Esophagus (tissue), 2 donors: Measurements from ENCODE around the gene CLIP2. TPM values are rescaled to one million over a fixed set of nuclear protein-coding genes. Genes with fewer than 3 reads are reported as not detected.
"Not testable (repeated sequence)": the region's sequence is repeated elsewhere in the genome, so short reads cannot be mapped to it uniquely, and the experiment has no call there.

Source experiments
- H3K27ac ChIP-seq, 2 donors: one replicate each; pipeline ENCODE4 v1.5.1; 2013; ENCODE audit warnings: low read depth in 2 of 2, mild to moderate bottlenecking in 2 of 2, inconsistent platforms in 1 of 2, low read length in 1 of 2, moderate library complexity in 1 of 2
- H3K27me3 ChIP-seq, 2 donors: one replicate each; pipeline ENCODE4 v1.6.1; 2013; ENCODE audit warnings: low read length in 2 of 2, control low read depth in 1 of 2, mild to moderate bottlenecking in 1 of 2; ENCODE audit not compliant: insufficient read depth in 2 of 2, control insufficient read depth in 1 of 2
- H3K36me3 ChIP-seq, 2 donors: one replicate each; pipeline ENCODE4 v1.6.1; 2013; ENCODE audit warnings: low read length in 1 of 2; ENCODE audit not compliant: control insufficient read depth in 2 of 2, insufficient read depth in 2 of 2
- H3K4me1 ChIP-seq, 2 donors: one replicate each; pipeline ENCODE4 v1.6.1; 2013; ENCODE audit warnings: low read length in 1 of 2; ENCODE audit not compliant: control insufficient read depth in 2 of 2, insufficient read depth in 2 of 2
- H3K4me3 ChIP-seq, 2 donors: one replicate each; pipeline ENCODE4 v1.5.1; 2013; ENCODE audit warnings: low read length in 2 of 2, mild to moderate bottlenecking in 2 of 2, low read depth in 1 of 2, moderate library complexity in 1 of 2
- H3K9me3 ChIP-seq, 2 donors: one replicate each; pipeline ENCODE4 v1.6.1; 2013; ENCODE audit warnings: mild to moderate bottlenecking in 2 of 2, low read depth in 1 of 2, low read length in 1 of 2, moderate library complexity in 1 of 2; ENCODE audit not compliant: control insufficient read depth in 2 of 2, insufficient read depth in 1 of 2
- WGBS, 2 donors: extraction: QIAGEN DNeasy Blood & Tissue Kit; methylation state at CpG; one replicate each; pipeline ENCODE4 v1.1.7; 2013; 5-methylcytosine and 5-hydroxymethylcytosine counted together
- polyA plus RNA-seq, 2 donors: library from polyadenylated mRNA; stranded (reverse); fragments of 200-250 nt; gene quantifications; one replicate each; pipeline ENCODE4 v1.2.3, GENCODE V29; 2013
- donor health status: healthy with polysubstance abuse.
- donor health status: Bipolar disorder and iron deficiency.

The CLIP2 gene
- polyA plus RNA-seq, 2 donors = 5.5 to 6.3 TPM

- peaks cover 3 to 4% of the 10 kb centered on the region in 2 donors for H3K4me1 ChIP-seq
- WGBS, 2 donors = 94 to 99% methylated on average over 2 of the region's 2 CpGs
- H3K4me3 ChIP-seq = no peak overlapping the region
- H3K27me3 ChIP-seq = no peaks in the 10 kb centered on the region
- peaks cover 0 to 4% of the 10 kb centered on the region in 2 donors for H3K36me3 ChIP-seq
- H3K9me3 ChIP-seq = no peaks in the 10 kb centered on the region
- no peak overlapping the region for H3K27ac ChIP-seq
These were observed 54.9 kb downstream of the CLIP2 start for GRCh38 chr7:74344132-74344496.

- 87% methylated on average over 2 of the region's 2 CpGs for WGBS, 2 donors
- H3K4me3 ChIP-seq = no peak overlapping the region
- no peaks in the 10 kb centered on the region for H3K9me3 ChIP-seq
- peaks cover 3 to 4% of the 10 kb centered on the region in 2 donors for H3K4me1 ChIP-seq
- peaks cover 0 to 4% of the 10 kb centered on the region in 2 donors for H3K36me3 ChIP-seq
- H3K27me3 ChIP-seq = no peaks in the 10 kb centered on the region
- no peak overlapping the region for H3K27ac ChIP-seq
These were observed 55.6 kb downstream of the CLIP2 start for GRCh38 chr7:74344786-74345185.

- Histone ChIP-seq H3K27ac (no peak overlapping the region), H3K27me3 (no peaks in the 10 kb centered on the region), H3K4me1 (peaks cover 3 to 4% of the 10 kb centered on the region in 2 donors), H3K4me3 (no peak overlapping the region), H3K36me3 (peaks cover 0 to 4% of the 10 kb centered on the region in 2 donors), H3K9me3 (no peaks in the 10 kb centered on the region)
- 96 to 100% methylated on average over 2 of the region's 2 CpGs for WGBS, 2 donors
These were observed 56.8 kb downstream of the CLIP2 start for GRCh38 chr7:74345970-74346369.

GRCh38 chr7:74349621-74350020 is 60.4 kb downstream of the CLIP2 start:
- Histone ChIP-seq H3K36me3 (peaks cover 0 to 3% of the 10 kb centered on the region in 2 donors), H3K4me1 (no peaks in the 10 kb centered on the region), H3K27me3 (no peaks in the 10 kb centered on the region), H3K27ac (no peak overlapping the region), H3K4me3 (no peak overlapping the region), H3K9me3 (no peaks in the 10 kb centered on the region)
- WGBS, 2 donors = 95 to 96% methylated on average over 10 of the region's 10 CpGs

GRCh38 chr7:74350751-74351150 is 61.5 kb downstream of the CLIP2 start:
- no peak overlapping the region for H3K4me3 ChIP-seq
- H3K4me1 ChIP-seq = peaks cover 0 to 2% of the 10 kb centered on the region in 2 donors
- H3K27me3 ChIP-seq = no peaks in the 10 kb centered on the region
- no peak overlapping the region for H3K27ac ChIP-seq
- 93 to 97% methylated on average over 1 of the region's 1 CpG for whole genome bisulfite sequencing, 2 donors
- H3K9me3 ChIP-seq = no peaks in the 10 kb centered on the region
- peaks cover 4 to 5% of the 10 kb centered on the region in 2 donors for H3K36me3 ChIP-seq

- no peak overlapping the region for H3K27ac ChIP-seq
- H3K4me1 ChIP-seq = peaks cover 0 to 2% of the 10 kb centered on the region in 2 donors
- H3K4me3 ChIP-seq = no peak overlapping the region
- no peaks in the 10 kb centered on the region for H3K27me3 ChIP-seq
- peaks cover 0 to 4% of the 10 kb centered on the region in 2 donors for H3K9me3 ChIP-seq
- WGBS, 2 donors = 49 to 61% methylated on average over 3 of the region's 3 CpGs
- H3K36me3 ChIP-seq = peaks cover 5 to 11% of the 10 kb centered on the region in 2 donors
These were observed 62.6 kb downstream of the CLIP2 start for GRCh38 chr7:74351836-74352235.

- not testable (repeated sequence) for H3K27me3 ChIP-seq, H3K27ac ChIP-seq, H3K9me3 ChIP-seq, H3K4me3 ChIP-seq, H3K4me1 ChIP-seq
- peaks cover 5 to 16% of the 10 kb centered on the region in 2 donors for H3K36me3 ChIP-seq
- WGBS, 2 donors = 71 to 94% methylated on average over 4 of the region's 4 CpGs
These were observed 63.4 kb downstream of the CLIP2 start for GRCh38 chr7:74352551-74353138.

GRCh38 chr7:74354009-74354408 is 64.8 kb downstream of the CLIP2 start:
- Histone ChIP-seq H3K4me3 (no peak overlapping the region), H3K9me3 (peaks cover 0 to 4% of the 10 kb centered on the region in 2 donors), H3K4me1 (peaks cover 0 to 2% of the 10 kb centered on the region in 2 donors), H3K27me3 (no peaks in the 10 kb centered on the region), H3K36me3 (peaks cover 5 to 16% of the 10 kb centered on the region in 2 donors), H3K27ac (no peak overlapping the region)
- 97% methylated on average over 6 of the region's 6 CpGs for WGBS, 2 donors

GRCh38 chr7:74355091-74355490 is 65.9 kb downstream of the CLIP2 start:
- H3K36me3 ChIP-seq = peaks cover 5 to 16% of the 10 kb centered on the region in 2 donors
- 68 to 71% methylated on average over 4 of the region's 4 CpGs for WGBS, 2 donors

More at GRCh38 chr7:74355091-74355490, 65.9 kb downstream of the CLIP2 start:
- Histone ChIP-seq H3K4me3 (no peak overlapping the region), H3K9me3 (peaks cover 0 to 4% of the 10 kb centered on the region in 2 donors), H3K4me1 (peaks cover 0 to 2% of the 10 kb centered on the region in 2 donors), H3K27ac (no peak overlapping the region), H3K27me3 (no peaks in the 10 kb centered on the region)
